Neural progenitor cell (in vitro differentiated cells): Measurements from ENCODE around the gene IL12B. TPM values are rescaled to one million over a fixed set of nuclear protein-coding genes. Genes with fewer than 3 reads are reported as not detected.
"Not testable (repeated sequence)": the region's sequence is repeated elsewhere in the genome, so short reads cannot be mapped to it uniquely, and the experiment has no call there.

Source experiments
- DNase-seq: peaks from one replicate; pipeline ENCODE4 v3.0.0-alpha.2; 2016; ENCODE audit warnings: low spot score
- H2AFZ ChIP-seq: fragments of 200-600 bp; sonication (generic); replicated peaks from 2 replicates; pipeline ENCODE4 v1.6.1; 2016; ENCODE audit warnings: antibody characterized with exemption
- H3F3A ChIP-seq: fragments of 200-600 bp; sonication (generic); 2 replicates; pipeline ENCODE4 v1.6.1; 2016; ENCODE audit warnings: antibody characterized with exemption, low read depth
- H3K27ac ChIP-seq: fragments of 200-600 bp; sonication (generic); 2 replicates; pipeline ENCODE4 v1.5.1; 2016; ENCODE audit warnings: mild to moderate bottlenecking
- H3K27me3 ChIP-seq: fragments of 200-600 bp; sonication (generic); 2 replicates; pipeline ENCODE4 v1.6.1; 2016; ENCODE audit warnings: mild to moderate bottlenecking, moderate library complexity
- H3K36me3 ChIP-seq: fragments of 200-600 bp; sonication (generic); 2 replicates; pipeline ENCODE4 v1.5.1; 2016
- H3K4me1 ChIP-seq: fragments of 200-600 bp; sonication (generic); 2 replicates; pipeline ENCODE4 v1.6.1; 2016; ENCODE audit warnings: mixed run types
- H3K4me2 ChIP-seq: fragments of 200-600 bp; sonication (generic); 2 replicates; pipeline ENCODE4 v1.6.1; 2016
- H3K4me3 ChIP-seq: fragments of 200-600 bp; sonication (generic); 2 replicates; pipeline ENCODE4 v1.5.1; 2016
- H3K79me2 ChIP-seq: fragments of 200-600 bp; sonication (generic); 2 replicates; pipeline ENCODE4 v1.6.1; 2016; ENCODE audit warnings: low read depth
- H3K9ac ChIP-seq: fragments of 200-600 bp; sonication (generic); 2 replicates; pipeline ENCODE4 v1.6.1; 2016
- H3K9me3 ChIP-seq: fragments of 200-600 bp; sonication (generic); 2 replicates; pipeline ENCODE4 v1.5.1; 2016; ENCODE audit warnings: low read depth
- H4K20me1 ChIP-seq: fragments of 200-600 bp; sonication (generic); 2 replicates; pipeline ENCODE4 v1.6.1; 2016; ENCODE audit warnings: low read depth
- H3K27ac Mint-ChIP-seq: 3 replicates; pipeline ENCODE4 v1.8.0; 2021; ENCODE audit warnings: mixed read lengths
- H3K27me3 Mint-ChIP-seq: 2 replicates; pipeline ENCODE4 v1.8.0; 2022; ENCODE audit warnings: low read depth, mild to moderate bottlenecking, inconsistent platforms, moderate library complexity, mixed read lengths; ENCODE audit not compliant: insufficient read depth
- H3K36me3 Mint-ChIP-seq: 3 replicates; pipeline ENCODE4 v1.8.0; 2021; ENCODE audit warnings: mixed read lengths
- H3K4me1 Mint-ChIP-seq: 3 replicates; pipeline ENCODE4 v1.8.0; 2021; ENCODE audit warnings: mixed read lengths
- H3K4me3 Mint-ChIP-seq: 3 replicates; pipeline ENCODE4 v1.8.0; 2021; ENCODE audit warnings: mild to moderate bottlenecking, moderate library complexity, mixed read lengths
- H3K9me3 Mint-ChIP-seq: 3 replicates; pipeline ENCODE4 v1.8.0; 2020; ENCODE audit warnings: mixed read lengths
- CTCF ChIP-seq: fragments of 200-600 bp; sonication (generic); IDR thresholded peaks from 2 replicates; pipeline ENCODE4 v1.5.1; 2017; ENCODE audit warnings: antibody characterized with exemption, mild to moderate bottlenecking
- EZH2 ChIP-seq: fragments of 200-600 bp; sonication (generic); IDR thresholded peaks from 2 replicates; pipeline ENCODE4 v1.6.1; 2017; ENCODE audit warnings: antibody characterized with exemption, mild to moderate bottlenecking, moderate library complexity
- EZH2phosphoT487 ChIP-seq: fragments of 200-600 bp; sonication (generic); IDR thresholded peaks from 2 replicates; pipeline ENCODE4 v1.6.1; 2017; ENCODE audit warnings: antibody characterized with exemption
- total RNA-seq: library from RNA; depleted of rRNA; stranded (reverse); fragments of >200 nt; gene quantifications from 2 replicates; pipeline ENCODE4 v1.2.3, GENCODE V29; 2015; ENCODE audit warnings: low replicate concordance

IL12B gene
- total RNA-seq, 1 donor from 2014 or later = not detected

- Histone ChIP-seq H3F3A (peaks cover 3% of the 10 kb centered on the region), H4K20me1 (no peaks in the 10 kb centered on the region), H3K4me2 (no peak overlapping the region), H3K4me3 (no peak overlapping the region), H2AFZ (no peak overlapping the region), H3K9me3 (no peaks in the 10 kb centered on the region), H3K27ac (no peak overlapping the region), H3K27me3 (no peaks in the 10 kb centered on the region), H3K9ac (no peak overlapping the region), H3K4me1 (no peaks in the 10 kb centered on the region), H3K79me2 (no peaks in the 10 kb centered on the region), H3K36me3 (no peaks in the 10 kb centered on the region)
- Mint-ChIP-seq H3K9me3 (no peaks in the 10 kb centered on the region), H3K4me1 (peaks cover 2% of the 10 kb centered on the region), H3K4me3 (no peak overlapping the region), H3K27me3 (no peaks in the 10 kb centered on the region), H3K27ac (no peak overlapping the region), H3K36me3 (no peaks in the 10 kb centered on the region)
- TF ChIP-seq EZH2phosphoT487 (no peak), CTCF (no peak), EZH2 (no peak)
- DNase-seq = no peak
Measured at GRCh38 chr5:159362220-159362619, 31.9 kb upstream of the IL12B start.

GRCh38 chr5:159359871-159360270, 29.6 kb upstream of the IL12B start:
- H3K9ac ChIP-seq, H3K9me3 Mint-ChIP-seq, H2AFZ ChIP-seq, H3K36me3 ChIP-seq, H3F3A ChIP-seq, H3K27ac Mint-ChIP-seq, H3K4me1 ChIP-seq, H3K9me3 ChIP-seq, H3K4me3 ChIP-seq, H3K27me3 Mint-ChIP-seq, H3K4me1 Mint-ChIP-seq, H4K20me1 ChIP-seq, H3K36me3 Mint-ChIP-seq, H3K27ac ChIP-seq, DNase-seq, H3K79me2 ChIP-seq, H3K27me3 ChIP-seq, H3K4me3 Mint-ChIP-seq, H3K4me2 ChIP-seq: not testable (repeated sequence)

- Histone ChIP-seq H3K4me2 (no peak overlapping the region), H3K4me3 (no peak overlapping the region), H3K36me3 (no peaks in the 10 kb centered on the region), H4K20me1 (no peaks in the 10 kb centered on the region), H3K27ac (no peak overlapping the region), H3K4me1 (no peaks in the 10 kb centered on the region), H3K9me3 (no peaks in the 10 kb centered on the region), H3K27me3 (no peaks in the 10 kb centered on the region), H3K9ac (no peak overlapping the region), H2AFZ (no peak overlapping the region), H3K79me2 (no peaks in the 10 kb centered on the region), H3F3A (no peaks in the 10 kb centered on the region)
- H3K4me1 Mint-ChIP-seq = no peaks in the 10 kb centered on the region
- no peaks in the 10 kb centered on the region for H3K9me3 Mint-ChIP-seq
- no peaks in the 10 kb centered on the region for H3K27me3 Mint-ChIP-seq
- H3K4me3 Mint-ChIP-seq = no peak overlapping the region
- no peak overlapping the region for H3K27ac Mint-ChIP-seq
- no peaks in the 10 kb centered on the region for H3K36me3 Mint-ChIP-seq
- TF ChIP-seq EZH2phosphoT487 (no peak), CTCF (no peak), EZH2 (no peak)
- DNase-seq = no peak
Measured at GRCh38 chr5:159359408-159359807, 29.1 kb upstream of the IL12B start.

GRCh38 chr5:159353661-159354252, 23.5 kb upstream of the IL12B start:
- H3K36me3 Mint-ChIP-seq = no peaks in the 10 kb centered on the region
- no peak overlapping the region for H3K27ac Mint-ChIP-seq
- no peak overlapping the region for H3K9ac ChIP-seq
- H3F3A ChIP-seq = no peaks in the 10 kb centered on the region
- TF ChIP-seq CTCF (no peak), EZH2phosphoT487 (no peak), EZH2 (no peak)
- DNase-seq = no peak
- no peaks in the 10 kb centered on the region for H3K9me3 ChIP-seq
- H3K9me3 Mint-ChIP-seq = no peaks in the 10 kb centered on the region
- H3K79me2 ChIP-seq = no peaks in the 10 kb centered on the region
- H3K27ac ChIP-seq = no peak overlapping the region
- no peak overlapping the region for H2AFZ ChIP-seq
- no peaks in the 10 kb centered on the region for H3K36me3 ChIP-seq
- H3K4me1 Mint-ChIP-seq = no peaks in the 10 kb centered on the region
- no peaks in the 10 kb centered on the region for H3K4me1 ChIP-seq
- H3K4me2 ChIP-seq = no peak overlapping the region
- no peaks in the 10 kb centered on the region for H4K20me1 ChIP-seq
- H3K27me3 ChIP-seq = no peaks in the 10 kb centered on the region
- H3K4me3 Mint-ChIP-seq = no peak overlapping the region
- H3K4me3 ChIP-seq = no peak overlapping the region
- H3K27me3 Mint-ChIP-seq = no peaks in the 10 kb centered on the region

GRCh38 chr5:159350644-159351043, 20.4 kb upstream of the IL12B start:
- H3K4me1 ChIP-seq, H3K4me1 Mint-ChIP-seq, H3K9me3 Mint-ChIP-seq, H3K79me2 ChIP-seq, H3K4me3 ChIP-seq, H3K4me3 Mint-ChIP-seq, H4K20me1 ChIP-seq, H3F3A ChIP-seq, H3K27me3 ChIP-seq, H3K9me3 ChIP-seq, H3K36me3 ChIP-seq, H3K9ac ChIP-seq, H2AFZ ChIP-seq, H3K36me3 Mint-ChIP-seq, DNase-seq, H3K27me3 Mint-ChIP-seq, H3K27ac ChIP-seq, H3K27ac Mint-ChIP-seq, H3K4me2 ChIP-seq: not testable (repeated sequence)

- not testable (repeated sequence) for H3K27me3 ChIP-seq, DNase-seq, H3K4me3 ChIP-seq, H3K9me3 ChIP-seq, H3K27ac Mint-ChIP-seq, H3K27ac ChIP-seq, H3K4me1 Mint-ChIP-seq, H4K20me1 ChIP-seq, H3F3A ChIP-seq, H3K9me3 Mint-ChIP-seq, H3K27me3 Mint-ChIP-seq, H3K36me3 Mint-ChIP-seq, H3K36me3 ChIP-seq, H3K4me2 ChIP-seq, H3K4me1 ChIP-seq, H2AFZ ChIP-seq, H3K79me2 ChIP-seq, H3K4me3 Mint-ChIP-seq, H3K9ac ChIP-seq
Measured at GRCh38 chr5:159350216-159350615, 19.9 kb upstream of the IL12B start.
